ENCODE measurements around the gene NEURL1B. TPM values are rescaled to one million over a fixed set of nuclear protein-coding genes. Genes with fewer than 3 reads are reported as not detected.
A peak's percentile ranks its signal among the peaks of the same experiment; 100 is the strongest.

The NEURL1B gene
- total RNA-seq, 6 experiments from 2014 or later: 2.0 to 8.6 (median 7.1) TPM

DNA sequence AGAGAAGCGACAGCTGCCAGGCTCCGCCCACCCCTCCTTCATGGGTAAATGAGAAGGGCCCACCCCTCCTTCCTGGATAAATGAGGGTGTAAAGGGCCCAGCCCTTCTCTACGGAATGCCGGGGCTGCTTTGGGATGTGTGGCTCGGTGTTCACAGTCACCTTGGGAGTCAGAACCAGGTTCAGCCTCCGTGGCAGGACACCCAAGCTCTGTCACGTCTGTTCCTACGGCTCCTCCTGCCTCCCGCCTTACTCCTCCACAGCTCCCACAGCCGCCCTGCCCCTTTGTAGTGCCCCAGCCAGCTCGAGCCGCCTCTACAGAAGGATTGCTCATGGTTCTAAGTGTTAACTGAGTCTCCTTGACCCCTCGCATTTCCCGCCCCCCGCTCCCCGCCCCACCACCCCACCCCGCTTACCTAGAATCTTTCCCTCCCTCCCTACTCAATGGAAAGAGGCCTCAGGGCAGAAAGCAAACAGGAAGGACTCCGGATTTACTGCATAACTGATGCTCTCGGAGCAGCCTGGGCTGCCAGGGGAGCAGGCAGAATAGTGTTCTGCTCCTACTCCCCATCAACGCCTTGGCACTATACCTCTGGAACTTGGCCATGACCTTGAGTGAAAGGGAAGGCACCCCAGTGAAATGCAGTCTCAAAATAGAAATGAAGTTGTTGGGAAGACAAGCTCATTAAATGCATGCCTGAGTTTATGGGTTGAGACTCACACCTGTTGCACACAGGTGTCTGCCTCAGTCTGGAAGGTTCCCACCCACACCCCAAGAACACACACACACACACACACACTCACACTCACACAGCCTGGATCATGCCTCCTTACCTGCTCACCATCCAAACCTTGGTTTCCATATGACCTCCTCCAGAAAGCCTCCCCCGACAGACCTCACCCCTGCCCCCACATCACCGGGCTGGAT is 59.6 kb downstream of the NEURL1B start:
- DNase-seq: no peak

GRCh38 chr5:172701291-172701656 is 60.2 kb downstream of the NEURL1B start:
- Mint-ChIP-seq H3K27ac (no peak overlapping the region), H3K9me3 (no peaks in the 10 kb centered on the region), H3K36me3 (ENCODE audit: low read depth) (no peaks in the 10 kb centered on the region), H3K4me1 (ENCODE audit: low read depth) (peaks cover 12% of the 10 kb centered on the region), H3K4me3 (no peak overlapping the region), H3K27me3 (ENCODE audit: insufficient read depth) (peaks cover 21% of the 10 kb centered on the region)
- DNase-seq: no peak
- TF ChIP-seq CTCF (IDR thresholded peaks at IDR 0.05): no peak

More for the DNA sequence above, 59.6 kb downstream of the NEURL1B start:
- Mint-ChIP-seq H3K36me3 (ENCODE audit: low read depth) (no peaks in the 10 kb centered on the region), H3K4me1 (ENCODE audit: low read depth) (peaks cover 12% of the 10 kb centered on the region), H3K4me3 (no peak overlapping the region), H3K27me3 (ENCODE audit: insufficient read depth) (peaks cover 21% of the 10 kb centered on the region), H3K27ac (no peak overlapping the region), H3K9me3 (no peaks in the 10 kb centered on the region)
- TF ChIP-seq CTCF (IDR thresholded peaks at IDR 0.05): no peak

DNA sequence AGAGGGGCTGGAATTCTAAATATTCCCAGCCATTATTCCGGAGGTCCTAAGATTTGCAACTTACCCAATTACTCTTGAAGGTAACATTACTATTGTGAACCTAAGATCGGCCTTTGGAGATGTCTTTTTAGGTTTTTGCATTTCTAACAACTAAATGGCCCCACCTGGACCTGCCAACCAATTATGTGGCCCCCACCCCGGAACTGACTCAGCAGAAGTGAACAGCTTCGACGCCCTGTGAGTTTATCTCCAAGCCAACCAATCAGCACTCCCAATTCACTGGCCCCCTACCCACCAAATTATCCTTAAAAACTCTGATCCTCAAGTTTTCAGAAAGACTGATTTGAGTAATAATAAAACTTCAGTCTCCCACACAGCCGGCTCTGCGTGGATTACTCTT is 62.9 kb downstream of the NEURL1B start:
- Mint-ChIP-seq H3K27me3 (ENCODE audit: insufficient read depth) (peaks cover 17% of the 10 kb centered on the region), H3K4me1 (ENCODE audit: low read depth) (peaks cover 10% of the 10 kb centered on the region), H3K36me3 (ENCODE audit: low read depth) (no peaks in the 10 kb centered on the region), H3K9me3 (no peaks in the 10 kb centered on the region), H3K4me3 (no peak overlapping the region), H3K27ac (no peak overlapping the region)
- DNase-seq: no peak
- TF ChIP-seq CTCF (IDR thresholded peaks at IDR 0.05): no peak

DNA sequence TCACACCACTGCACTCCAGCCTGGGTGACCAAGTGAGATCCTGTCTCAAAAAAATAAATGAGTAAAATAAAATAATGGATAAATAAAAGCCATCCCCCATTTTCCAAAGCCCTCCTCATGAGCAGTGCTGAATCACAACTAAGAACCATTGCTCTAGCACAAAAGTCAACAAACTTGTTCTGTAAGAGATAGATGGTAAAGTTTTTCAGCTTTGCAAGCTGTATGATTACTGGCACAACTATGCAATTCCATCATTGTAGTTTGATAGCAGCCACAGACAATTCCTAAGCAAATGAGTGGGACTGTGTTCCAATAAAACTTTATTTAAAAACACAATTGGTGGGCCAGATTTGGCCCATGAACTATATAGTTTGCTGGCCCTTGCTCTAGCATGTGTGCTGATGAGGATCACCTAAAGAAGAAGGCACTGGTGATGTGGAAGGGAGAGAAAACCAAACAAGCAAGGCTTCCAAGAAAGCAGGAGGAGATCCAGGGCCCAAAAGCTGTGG is 64.6 kb downstream of the NEURL1B start:
- Mint-ChIP-seq H3K9me3 (no peaks in the 10 kb centered on the region), H3K4me3 (no peak overlapping the region)

GRCh38 chr5:172706796-172707195 is 65.7 kb downstream of the NEURL1B start:
- no peaks in the 10 kb centered on the region for H3K9me3 Mint-ChIP-seq
- DNase-seq: no peak
- H3K27me3 Mint-ChIP-seq (ENCODE audit: insufficient read depth): peaks cover 10% of the 10 kb centered on the region
- no peak for TF ChIP-seq CTCF (IDR thresholded peaks at IDR 0.05)
- H3K4me1 Mint-ChIP-seq (ENCODE audit: low read depth): peaks cover 16% of the 10 kb centered on the region
- no peak overlapping the region for H3K27ac Mint-ChIP-seq
- no peaks in the 10 kb centered on the region for H3K36me3 Mint-ChIP-seq (ENCODE audit: low read depth)
- H3K4me3 Mint-ChIP-seq: no peak overlapping the region

More for the DNA sequence above, 64.6 kb downstream of the NEURL1B start:
- Mint-ChIP-seq H3K36me3 (ENCODE audit: low read depth) (no peaks in the 10 kb centered on the region), H3K4me1 (ENCODE audit: low read depth) (peaks cover 13% of the 10 kb centered on the region), H3K27me3 (ENCODE audit: insufficient read depth) (peaks cover 17% of the 10 kb centered on the region), H3K27ac (no peak overlapping the region)
- peak; percentile 48 for DNase-seq
- TF ChIP-seq CTCF (IDR thresholded peaks at IDR 0.05): no peak
